ENCODE data around the gene TMEM134.
"Not testable (repeated sequence)": the region's sequence is repeated elsewhere in the genome, so short reads cannot be mapped to it uniquely, and the experiment has no call there.

The TMEM134 gene, protein sequence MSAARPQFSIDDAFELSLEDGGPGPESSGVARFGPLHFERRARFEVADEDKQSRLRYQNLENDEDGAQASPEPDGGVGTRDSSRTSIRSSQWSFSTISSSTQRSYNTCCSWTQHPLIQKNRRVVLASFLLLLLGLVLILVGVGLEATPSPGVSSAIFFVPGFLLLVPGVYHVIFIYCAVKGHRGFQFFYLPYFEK

DNA sequence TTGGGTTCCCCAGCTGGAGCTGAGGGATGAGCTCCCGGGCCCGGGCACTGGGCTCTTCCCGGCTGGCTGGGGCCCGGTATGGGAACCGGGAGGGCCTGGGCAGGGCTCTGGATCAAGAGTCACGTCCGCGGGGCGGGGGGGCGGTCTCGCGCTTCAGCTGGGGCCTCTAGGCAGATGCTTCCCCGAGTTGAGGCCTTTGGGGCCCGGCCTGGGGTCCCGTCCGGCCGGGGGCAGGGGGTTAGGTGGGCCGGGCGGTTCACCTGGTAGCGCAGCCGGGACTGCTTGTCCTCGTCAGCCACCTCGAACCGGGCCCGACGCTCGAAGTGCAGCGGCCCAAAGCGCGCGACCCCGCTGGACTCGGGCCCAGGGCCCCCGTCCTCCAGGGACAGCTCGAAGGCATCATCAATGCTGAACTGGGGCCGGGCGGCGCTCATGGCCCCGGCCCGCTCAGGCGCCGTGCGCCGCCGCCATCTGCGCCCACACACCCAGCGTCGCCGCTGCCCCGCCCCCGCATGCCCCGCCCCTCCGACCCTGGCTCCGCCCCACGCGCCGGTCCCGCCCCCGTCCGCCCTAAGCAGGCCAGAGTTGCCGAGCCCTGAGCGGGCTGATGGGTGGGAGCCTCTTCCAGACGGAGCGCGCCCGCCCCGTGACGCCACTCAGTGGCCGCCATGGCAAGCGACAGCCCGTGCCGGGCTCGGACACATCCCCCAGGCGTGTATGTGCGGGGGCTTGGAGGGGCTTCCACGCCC, at the start of gene TMEM134:
Gene TMEM134, minus strand, starts transcription at position 493 of the 749 bp plus-strand sequence. Its CDS starts 59 bp downstream, at position 434.
- peak; percentile 97 for DNase-seq

DNA sequence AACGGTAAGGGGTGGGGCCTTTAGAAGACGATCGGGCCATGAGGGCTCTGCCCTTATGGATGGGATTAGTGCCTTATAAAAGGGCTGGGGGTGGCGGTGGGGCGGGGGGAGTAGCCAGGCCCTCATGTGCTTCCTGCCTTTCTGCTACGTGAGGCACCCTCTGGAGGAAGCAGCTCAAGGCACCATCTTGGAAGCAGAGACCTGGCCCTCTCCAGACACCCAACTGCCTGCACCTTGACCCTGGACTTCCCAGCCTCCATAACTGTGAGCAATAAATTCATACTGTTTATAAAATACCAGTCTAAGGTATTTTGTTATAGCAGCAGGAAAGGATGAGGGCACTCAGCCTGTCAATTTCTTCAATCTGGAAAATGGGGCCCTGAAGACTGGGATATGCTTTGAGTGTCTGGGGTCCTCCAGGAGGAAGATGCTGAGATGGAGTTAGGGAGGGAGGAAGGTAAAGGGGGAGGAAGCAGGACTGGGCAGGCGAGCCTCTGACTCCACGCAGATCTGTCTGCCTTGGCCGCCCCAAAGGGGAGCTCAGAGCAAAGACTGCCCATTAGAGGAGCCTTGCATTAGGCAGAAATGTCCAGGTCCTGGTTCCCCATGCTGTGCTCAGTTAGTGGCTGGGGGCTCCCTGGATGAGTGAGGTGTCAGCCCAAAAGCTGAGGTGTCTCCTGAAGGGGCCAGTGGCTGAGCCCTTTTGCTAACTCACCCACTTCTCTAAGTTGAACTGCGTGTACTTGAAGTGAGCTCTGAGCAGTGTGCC, 48.9 kb upstream of the TMEM134 start:
- DNase-seq = no peak

DNA sequence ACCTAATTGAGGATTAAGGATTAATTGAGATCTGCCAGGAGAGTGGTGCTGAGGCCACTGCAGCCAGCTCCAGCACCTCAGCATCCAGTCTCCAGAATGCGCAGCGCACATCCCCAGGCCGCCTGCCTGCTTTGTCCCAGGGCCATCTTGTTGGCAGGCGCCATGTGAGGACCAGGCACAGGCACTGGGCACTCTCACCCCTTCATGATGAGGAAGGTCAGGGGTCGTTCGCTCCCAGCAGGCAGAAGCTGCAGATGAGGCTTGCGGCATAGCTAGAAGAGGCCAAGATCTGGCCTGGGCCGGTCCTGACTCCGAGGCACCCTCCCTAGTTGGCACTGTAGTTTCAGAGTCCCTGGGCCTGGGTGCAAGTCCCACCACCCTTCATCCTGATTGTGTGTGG, 47.8 kb upstream of the TMEM134 start:
- no peak for DNase-seq

DNA sequence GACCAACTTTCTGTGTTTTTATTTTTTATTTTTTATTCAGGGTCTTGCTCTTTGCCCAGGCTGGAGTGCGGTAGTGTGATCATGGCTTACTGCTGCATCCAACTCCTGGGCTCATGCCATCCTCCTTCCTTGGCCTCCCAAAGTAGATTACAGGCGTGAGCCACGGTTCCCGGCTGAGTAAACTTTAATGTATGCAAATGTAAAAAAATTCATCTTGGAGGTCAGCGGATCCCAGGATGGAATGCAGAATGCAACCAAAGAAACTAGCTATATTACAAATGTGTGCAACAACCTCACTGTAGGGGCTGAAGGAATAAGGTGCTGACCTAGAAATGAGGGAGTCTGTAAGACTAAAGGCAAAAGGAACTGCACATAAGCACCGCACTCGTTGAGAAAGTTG, 45.1 kb upstream of the TMEM134 start:
- no peak for DNase-seq

DNA sequence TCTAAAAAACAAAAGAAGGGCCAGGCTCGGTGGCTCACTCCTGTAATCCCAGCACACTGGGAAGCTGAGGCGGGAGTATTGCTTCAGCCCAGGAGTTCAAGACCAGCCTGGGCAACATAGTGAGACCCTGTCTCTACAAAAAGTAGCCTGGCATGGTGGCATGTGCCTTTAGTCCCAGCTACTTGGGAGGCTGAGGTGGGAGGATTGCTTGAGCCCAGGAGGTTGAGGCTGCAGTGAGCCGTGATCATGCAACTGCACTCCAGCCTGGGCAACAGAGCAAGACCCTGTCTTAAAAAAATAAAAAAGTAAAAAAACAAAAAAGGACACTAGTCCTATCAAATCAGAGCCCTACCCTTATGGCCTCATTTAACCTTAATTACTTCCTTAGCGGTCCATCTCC, 42.5 kb upstream of the TMEM134 start:
- not testable (repeated sequence) for DNase-seq

DNA sequence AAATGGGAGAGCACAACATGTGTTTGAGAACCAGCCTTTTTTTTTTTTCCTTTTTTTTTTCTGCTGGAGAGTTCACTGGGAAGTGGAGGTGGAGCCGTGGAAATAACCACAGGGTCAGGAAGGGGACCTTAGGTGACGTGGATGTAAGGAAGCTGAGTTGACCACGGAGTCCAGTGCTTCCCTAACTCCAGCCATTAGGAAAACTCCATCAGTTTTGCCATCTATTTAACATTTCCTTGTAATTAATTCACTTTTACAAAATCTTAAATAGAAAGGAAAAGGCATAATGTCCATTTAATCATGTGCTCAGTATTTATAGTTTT, 40.9 kb upstream of the TMEM134 start:
- DNase-seq = no peak

DNA sequence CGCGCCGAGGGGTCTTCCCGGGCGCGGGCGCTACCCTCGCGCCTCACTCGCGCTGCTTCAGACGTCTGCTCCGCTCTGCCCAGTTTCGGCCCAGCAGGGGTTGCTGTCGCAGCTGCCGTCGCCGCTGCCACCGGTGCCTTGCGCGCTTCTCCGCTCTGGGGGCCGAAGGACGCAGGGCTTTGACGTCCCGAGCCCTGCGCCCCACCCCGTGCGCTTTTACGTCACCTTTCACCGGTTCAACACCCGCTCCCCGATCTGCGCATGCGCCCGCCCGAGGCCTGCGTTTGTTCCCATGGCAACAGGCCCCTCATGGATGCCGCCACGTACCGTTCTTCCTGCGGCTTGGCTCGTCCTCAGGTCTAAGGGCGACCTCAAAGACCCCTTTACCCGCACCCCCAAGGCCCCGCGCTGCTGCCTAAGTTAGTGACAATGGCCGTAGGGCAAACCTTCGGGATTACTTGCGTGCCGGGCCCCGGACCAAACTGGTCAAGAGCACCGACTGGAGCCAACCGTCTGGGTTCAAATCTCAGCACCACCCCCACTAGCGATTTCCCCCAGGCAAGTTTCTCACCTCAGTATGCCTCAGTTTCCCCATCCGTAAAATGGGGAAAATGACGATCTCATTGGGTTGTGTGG, 39.6 kb upstream of the TMEM134 start:
- DNase-seq = peak; percentile 99

DNA sequence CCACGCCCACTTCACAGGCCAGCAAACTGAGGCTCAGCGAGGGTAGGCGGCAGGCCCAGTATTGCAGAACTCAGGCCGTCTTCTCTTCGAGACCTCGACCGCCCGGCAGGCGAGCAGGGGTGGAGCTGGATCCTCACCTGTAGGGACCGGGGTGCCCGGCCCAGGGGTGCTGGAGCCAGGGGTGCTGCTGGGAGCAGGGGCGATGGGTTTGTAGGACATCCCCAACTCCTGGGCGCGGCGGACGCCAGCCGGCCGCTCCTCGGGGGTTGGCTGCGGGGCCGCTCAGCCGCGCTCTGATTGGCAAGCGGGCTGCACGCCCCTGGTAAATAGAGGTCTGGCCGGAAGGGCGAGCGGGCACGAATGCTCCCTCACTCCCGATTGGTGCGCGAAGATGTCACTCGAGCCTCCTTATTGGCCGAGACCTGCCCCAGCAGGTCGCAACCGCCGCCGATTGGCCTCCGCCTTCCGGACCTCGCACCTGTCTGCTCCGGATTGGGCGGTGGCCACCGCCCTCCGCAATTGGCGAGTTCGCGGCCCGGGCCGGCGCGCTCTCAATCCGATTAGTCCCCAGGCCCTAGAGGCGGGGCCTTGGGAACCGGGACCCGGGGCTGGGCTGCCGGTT, 38.9 kb upstream of the TMEM134 start, which contains the start of gene CDK2AP2:
Gene CDK2AP2, minus strand, starts transcription at position 299 of the 622 bp plus-strand sequence. Its CDS starts 80 bp downstream, at position 219.
- DNase-seq = peak; percentile 100

DNA sequence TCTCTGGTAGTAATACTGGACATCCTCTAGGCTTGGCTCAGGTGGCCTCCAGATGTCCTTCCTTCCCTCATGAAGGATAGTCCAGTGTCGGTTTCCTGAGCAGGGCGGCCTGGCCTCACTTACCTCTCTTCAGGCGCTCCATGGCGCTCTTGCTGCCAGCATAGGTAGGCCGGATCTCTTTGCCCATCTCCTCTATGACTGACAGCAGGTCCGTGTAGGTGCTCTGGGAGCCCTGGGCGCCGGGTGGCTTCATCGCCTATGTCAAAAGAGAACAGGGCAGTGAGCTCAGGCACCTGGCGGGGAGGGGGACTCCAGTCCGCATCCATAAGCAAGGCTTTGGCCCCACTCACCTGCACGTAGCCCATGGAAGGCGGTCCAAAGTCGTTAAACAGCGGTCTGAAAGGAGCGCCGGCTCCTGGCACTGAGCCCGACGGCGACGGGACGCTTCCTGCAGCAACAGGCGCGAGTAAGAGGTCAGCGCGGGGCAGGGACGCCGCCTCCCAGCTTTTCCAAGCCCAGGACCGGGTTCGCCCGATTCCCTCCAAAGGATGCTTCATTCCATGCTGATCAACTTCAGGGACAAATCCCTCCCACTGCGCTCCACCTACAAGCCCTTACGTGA, 38.3 kb upstream of the TMEM134 start:
- DNase-seq = no peak

DNA sequence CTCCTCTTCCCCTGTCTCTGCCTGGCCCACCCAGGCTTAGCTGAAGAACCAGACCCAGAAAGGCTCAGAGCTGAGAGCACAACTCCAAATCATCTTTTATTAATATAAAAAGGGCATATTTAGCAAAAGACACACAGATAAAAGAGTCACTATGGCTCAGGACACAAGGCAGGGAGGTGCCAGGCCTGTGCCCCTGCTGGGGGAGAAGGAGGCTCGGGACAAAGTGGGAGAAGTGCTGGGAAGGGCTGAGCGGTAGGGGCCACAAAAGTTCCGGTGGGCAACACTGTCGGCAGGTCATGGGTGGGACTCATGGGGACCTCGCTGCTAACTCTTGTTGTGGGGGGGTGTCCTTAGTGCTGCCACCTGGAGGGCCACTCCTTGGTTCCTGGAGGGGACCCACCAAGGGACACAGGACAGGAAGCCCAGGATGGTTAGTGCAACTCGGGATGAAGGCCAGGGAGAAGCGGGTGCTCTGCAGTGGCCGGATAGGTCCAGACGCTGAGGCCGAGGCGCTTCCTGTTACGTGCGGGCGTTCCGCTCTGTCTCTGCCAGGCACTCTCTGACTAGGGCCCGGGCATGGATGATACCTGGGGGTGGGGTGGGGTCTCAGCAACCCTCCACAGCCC, 37.5 kb upstream of the TMEM134 start:
- no peak for DNase-seq

DNA sequence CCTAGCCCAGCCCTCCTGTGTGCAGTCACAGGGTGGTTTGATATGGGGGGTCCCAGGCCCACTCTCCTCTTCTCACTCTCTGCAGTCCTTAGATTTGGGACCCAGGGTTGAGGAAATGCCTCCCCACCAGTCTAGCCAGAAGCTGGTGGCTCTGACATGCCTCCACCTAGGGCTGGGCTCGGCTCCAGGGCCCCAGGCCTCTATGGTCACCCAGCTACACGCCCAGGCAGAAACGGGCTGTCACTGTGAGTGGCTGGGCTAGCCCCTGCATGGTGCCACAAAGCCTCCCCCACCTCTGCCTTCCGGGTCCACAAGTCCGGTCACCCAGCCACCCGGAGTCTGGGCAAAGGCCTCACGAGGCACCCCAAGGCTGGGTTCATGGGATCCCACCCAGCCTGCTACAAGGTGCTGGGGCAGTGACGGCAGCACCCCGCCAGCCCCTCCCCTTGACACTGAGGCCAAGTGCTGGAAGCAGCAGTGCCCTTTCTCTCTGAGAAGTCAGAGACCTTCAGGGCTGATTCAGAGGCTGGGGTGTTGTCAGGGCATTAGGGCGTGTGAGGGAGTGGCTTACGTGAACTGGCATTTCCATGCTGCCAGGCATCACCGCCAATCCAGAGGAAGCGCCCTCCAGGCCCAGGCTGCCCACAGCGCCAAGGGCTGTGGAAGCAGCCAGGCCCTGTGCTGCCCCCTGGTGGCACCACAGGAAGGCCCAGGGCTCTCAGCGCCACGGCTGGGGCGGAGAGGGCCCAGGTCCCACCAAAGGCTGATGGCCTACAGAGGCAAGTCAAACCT, 36.8 kb upstream of the TMEM134 start:
- DNase-seq = peak; percentile 99

DNA sequence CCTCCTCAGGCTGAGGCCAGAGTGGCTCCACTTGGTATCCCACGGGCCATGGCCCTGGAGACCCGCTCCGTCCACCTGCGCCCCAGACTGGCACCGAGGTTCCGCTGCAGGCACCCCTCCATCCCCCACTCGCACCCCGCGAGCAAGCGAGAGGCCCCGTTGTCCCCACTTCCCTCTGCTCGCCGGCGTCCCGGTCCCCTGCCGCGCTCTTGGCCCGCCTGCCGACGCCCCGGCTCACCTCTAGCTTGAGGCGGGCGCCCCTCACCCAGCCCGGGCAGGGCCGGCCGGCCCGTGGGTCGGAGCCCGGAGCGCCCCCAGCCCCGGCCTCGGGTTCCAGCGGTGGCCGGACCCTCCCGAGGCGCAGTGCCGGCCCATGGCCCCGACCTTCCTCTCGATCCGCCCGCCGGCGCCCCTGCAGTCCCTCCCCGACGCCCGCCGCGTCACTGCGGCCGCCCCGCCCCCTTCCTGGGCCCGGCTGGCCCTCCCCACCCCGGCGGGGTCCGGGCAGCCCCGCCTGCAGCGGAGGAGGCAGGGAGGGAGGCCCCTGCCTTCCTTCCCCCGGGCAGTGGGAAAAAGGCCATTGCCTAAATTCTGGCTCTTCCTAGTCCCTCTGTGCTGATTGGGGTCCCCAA, 36.0 kb upstream of the TMEM134 start, which contains the start of gene PITPNM1:
Gene PITPNM1, minus strand, starts transcription at position 414 of the 632 bp plus-strand sequence. CDS start 1,183 bp downstream, outside the sequence.
- DNase-seq = peak; percentile 79

DNA sequence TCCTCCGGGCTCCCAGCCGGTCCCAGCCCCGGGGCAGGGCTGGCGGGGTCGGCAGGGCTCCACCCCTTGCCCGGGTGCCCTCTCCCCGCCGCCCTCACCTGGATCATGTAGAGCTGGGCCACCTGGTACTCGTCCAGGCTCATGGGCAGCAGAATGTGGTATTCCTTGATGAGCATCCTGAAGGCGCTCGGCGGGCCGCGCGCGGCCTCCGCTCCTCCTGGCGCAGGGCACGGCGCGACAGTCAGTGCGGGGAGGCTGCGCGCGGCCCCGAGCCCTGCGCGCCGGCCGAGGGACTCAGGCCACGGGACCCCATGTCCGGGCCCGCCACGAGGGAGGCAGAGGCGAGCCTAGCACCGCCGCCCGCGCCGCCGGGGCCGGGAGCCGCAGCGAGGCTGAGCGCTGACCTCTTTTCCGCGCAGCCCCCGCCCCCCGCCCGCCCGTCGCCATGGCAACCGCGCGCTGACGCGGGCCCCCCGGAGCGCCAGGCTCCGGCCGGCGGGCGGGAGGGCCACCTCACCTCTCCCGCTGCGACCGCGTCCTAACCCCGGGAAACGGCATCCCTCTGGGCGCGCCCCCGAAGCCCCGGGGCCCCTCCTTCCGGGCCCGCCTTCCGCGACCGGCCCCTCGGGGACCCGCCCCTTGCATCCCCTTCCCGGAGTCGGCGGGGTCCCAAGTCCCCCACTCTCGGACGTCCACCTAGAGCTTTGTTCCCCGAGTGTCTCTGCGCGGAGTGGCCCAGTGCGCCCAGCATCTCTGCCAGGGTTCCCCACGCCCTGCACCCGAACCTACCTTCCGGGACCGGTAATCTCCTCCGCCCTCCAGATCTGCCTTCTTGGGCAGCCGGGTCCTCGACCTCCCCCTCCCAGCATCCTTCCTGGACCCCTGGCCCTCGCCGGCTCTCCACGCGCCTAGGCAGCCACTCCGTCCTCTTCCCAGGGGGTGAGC, 35.2 kb upstream of the TMEM134 start:
- DNase-seq = peak; percentile 39

DNA sequence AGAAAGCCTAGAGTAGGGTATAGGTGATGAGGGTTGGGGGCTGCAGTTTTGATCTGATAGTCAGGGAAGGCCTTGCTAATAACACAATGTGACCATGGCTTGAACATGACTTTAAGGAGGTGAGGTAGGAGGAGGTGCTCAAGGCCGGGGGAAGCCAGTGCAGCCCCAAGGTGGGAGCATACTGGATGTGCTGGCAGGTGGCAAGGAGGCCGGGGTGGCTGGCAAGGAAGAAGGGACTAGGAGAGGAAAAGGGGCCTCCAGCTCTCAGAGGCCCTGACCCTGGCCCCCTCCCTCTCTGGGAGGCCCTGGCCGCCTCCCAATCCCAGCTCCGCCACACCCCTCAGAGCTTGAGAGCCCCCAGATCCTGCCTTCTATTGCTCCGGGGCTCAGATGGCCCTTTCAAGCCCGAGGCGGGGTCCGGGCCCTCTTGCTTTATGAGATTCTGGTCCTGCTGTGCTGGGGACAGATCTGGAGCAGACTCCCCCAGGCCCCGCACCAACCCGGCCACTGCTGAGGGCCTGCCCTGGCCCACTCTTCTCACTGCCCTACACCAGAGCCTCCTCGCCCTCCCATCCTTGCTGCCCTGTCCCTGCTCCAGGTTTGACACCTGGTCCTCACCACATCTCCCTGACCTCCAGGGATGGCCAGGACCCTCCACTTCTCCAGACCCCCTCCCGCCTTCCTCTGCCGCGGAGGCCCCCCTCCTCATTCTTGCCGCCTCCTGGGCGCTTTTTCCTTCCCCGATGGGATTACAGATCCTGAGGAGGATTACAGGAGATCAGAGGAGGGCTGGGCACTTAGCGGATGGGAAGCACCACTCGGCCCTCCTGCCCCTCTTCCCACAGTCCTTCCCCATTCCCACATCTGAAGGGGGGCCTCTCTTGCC, 34.3 kb upstream of the TMEM134 start:
- DNase-seq = no peak

DNA sequence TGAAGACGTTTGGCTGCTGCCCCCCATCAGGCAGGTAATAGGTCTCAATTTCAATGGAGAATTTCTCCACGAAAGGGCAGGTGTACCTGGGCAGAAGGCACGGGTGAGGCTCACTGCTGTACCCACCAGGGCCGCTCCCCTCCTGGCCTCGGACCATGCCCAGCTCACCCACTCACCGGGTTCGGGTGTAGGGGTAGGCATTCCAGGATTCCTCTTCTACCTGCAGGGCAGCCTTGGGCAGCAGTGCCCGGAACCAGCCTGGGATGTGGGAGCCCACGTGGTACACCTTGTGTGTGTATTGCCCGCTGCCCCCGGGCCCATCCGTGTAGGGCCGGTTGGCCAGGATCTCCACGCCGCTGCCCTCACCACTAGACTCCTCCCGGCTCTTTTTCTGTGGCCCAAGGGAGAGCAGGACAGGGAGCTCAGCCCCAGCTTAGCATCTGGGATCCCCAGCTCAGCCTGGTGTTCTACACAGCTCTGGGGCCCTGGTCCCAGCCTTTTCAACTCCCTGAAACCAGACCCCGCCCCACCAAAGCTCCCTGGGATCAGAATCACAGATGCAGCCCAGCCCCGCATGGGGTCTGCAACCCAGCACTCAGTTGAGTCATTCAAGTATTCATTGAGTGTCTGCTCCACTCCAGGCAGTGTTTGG, 33.4 kb upstream of the TMEM134 start:
- DNase-seq = no peak

DNA sequence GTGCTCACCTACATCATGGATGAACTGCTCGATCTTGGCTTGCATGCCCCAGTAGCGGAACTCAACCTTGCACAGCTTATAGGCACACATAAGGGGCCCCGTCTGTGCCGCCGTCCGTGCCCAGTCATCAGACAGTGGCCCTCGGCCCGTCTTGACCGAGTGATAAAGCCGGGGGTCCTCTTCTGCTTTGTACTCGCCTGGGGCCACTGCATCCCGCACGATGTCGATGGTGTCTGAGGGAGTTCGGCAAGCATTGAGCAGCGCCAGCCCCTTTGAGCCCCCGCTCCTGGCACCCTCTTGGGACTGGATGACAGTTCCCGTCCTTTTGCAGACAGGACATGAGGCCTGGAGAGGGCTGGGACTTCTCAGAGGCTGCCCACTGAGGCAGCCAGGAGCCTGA, 32.8 kb upstream of the TMEM134 start:
- DNase-seq = no peak

Data from suppressor macrophage treated with lipopolysaccharide for 4 hours (primary cell).